Peyer's patch (tissue), 4 donors: ENCODE results near the gene OLFM3.

Source experiments
- CTCF ChIP-seq, 6 experiments: fragments of 450-650 bp in 4 of 6; fragments of 200-600 bp in 2 of 6; sonication (generic) in 1 of 6; IDR thresholded peaks; one replicate each; pipeline ENCODE4 v1.5.1; 2017 to 2019; ENCODE audit warnings: antibody characterized with exemption in 6 of 6, mild to moderate bottlenecking in 3 of 6, moderate library complexity in 1 of 6
- POLR2A ChIP-seq, 2 donors: fragments of 450-650 bp; IDR thresholded peaks; one replicate each; pipeline ENCODE4 v1.5.1; 2017; ENCODE audit warnings: antibody characterized with exemption in 2 of 2, mild to moderate bottlenecking in 2 of 2, moderate library complexity in 2 of 2

GRCh38 chr1:101965341-101965740 lies 31.4 kb downstream of the OLFM3 start:
- TF ChIP-seq CTCF (IDR thresholded peaks at IDR 0.05) (no peak), POLR2A (IDR thresholded peaks at IDR 0.05) (no peak)
